HUES64 (cell line): ENCODE measurements around the gene CPA1. TPM values are rescaled to one million over a fixed set of nuclear protein-coding genes. Genes with fewer than 3 reads are reported as not detected.

Experiments used
- H3K27ac ChIP-seq: 2 replicates; pipeline ENCODE4 v1.7.0; 2013; ENCODE audit warnings: low read depth, low read length, inconsistent platforms
- H3K27me3 ChIP-seq: 2 replicates; pipeline ENCODE4 v1.6.1; 2013; ENCODE audit warnings: mild to moderate bottlenecking, low read length; ENCODE audit not compliant: insufficient read depth
- H3K36me3 ChIP-seq: 2 replicates; pipeline ENCODE4 v1.6.1; 2013; ENCODE audit warnings: mild to moderate bottlenecking, low read length; ENCODE audit not compliant: insufficient read depth
- H3K4me1 ChIP-seq: 2 replicates; pipeline ENCODE4 v1.6.1; 2013; ENCODE audit warnings: mild to moderate bottlenecking, low read length, moderate library complexity; ENCODE audit not compliant: insufficient read depth
- H3K4me3 ChIP-seq: 2 replicates; pipeline ENCODE4 v1.5.1; 2013; ENCODE audit warnings: mild to moderate bottlenecking, low read length, moderate library complexity
- H3K9ac ChIP-seq: 2 replicates; pipeline ENCODE4 v1.6.1; 2013; ENCODE audit warnings: mild to moderate bottlenecking, low read depth, low read length
- H3K9me3 ChIP-seq: 2 replicates; pipeline ENCODE4 v1.6.1; 2013; ENCODE audit warnings: low read depth, low read length; ENCODE audit not compliant: insufficient read depth
- WGBS: fragments of 150-250, 120-280 bp; methylation state at CpG from one replicate; pipeline ENCODE4 v1.1.7; 2013; ENCODE audit warnings: missing lambda C conversion rate; 5-methylcytosine and 5-hydroxymethylcytosine counted together
- polyA plus RNA-seq, 2 experiments: library from polyadenylated mRNA; stranded (reverse); fragments of 50-300 nt; gene quantifications; one replicate each; pipeline ENCODE4 v1.2.3, GENCODE V29; 2013

Gene CPA1
- 0.30 TPM for polyA plus RNA-seq (2013, experiment 1 of 2)
- not detected for polyA plus RNA-seq (2013, experiment 2 of 2)

GRCh38 chr7:130379921-130380860 is at the start of gene CPA1:
TSS of gene CPA1 (plus strand) at chr7:130380494. CDS start at chr7:130380521, 27 bp downstream.
- H3K27ac ChIP-seq, result no peak within 1 kb of the TSS
- 78% methylated on average over 20 of the region's 20 CpGs for whole genome bisulfite sequencing
- H3K9me3 ChIP-seq, result peaks cover 12% of the 10 kb centered on the region
- H3K27me3 ChIP-seq, result no peaks in the 10 kb centered on the region
- H3K4me3 ChIP-seq, result no peak within 1 kb of the TSS
- no peaks in the 10 kb centered on the region for H3K4me1 ChIP-seq
- no peaks in the 10 kb centered on the region for H3K36me3 ChIP-seq
- no peak within 1 kb of the TSS for H3K9ac ChIP-seq

- Histone ChIP-seq H3K4me1 (no peaks in the 10 kb centered on the region), H3K36me3 (no peaks in the 10 kb centered on the region), H3K9me3 (no peaks in the 10 kb centered on the region), H3K27me3 (no peaks in the 10 kb centered on the region), H3K27ac (no peak overlapping the region), H3K9ac (no peak overlapping the region), H3K4me3 (no peak overlapping the region)
- WGBS, result 94% methylated on average over 3 of the region's 4 CpGs
These were observed 47.8 kb upstream of the CPA1 start for GRCh38 chr7:130332259-130333053.

- Histone ChIP-seq H3K9me3 (no peaks in the 10 kb centered on the region), H3K4me1 (peaks cover 12% of the 10 kb centered on the region), H3K4me3 (no peak overlapping the region), H3K27ac (no peak overlapping the region), H3K36me3 (no peaks in the 10 kb centered on the region), H3K9ac (no peak overlapping the region), H3K27me3 (no peaks in the 10 kb centered on the region)
- WGBS, result no CpG with 5 or more reads among the region's 2 CpGs
These were observed 46.5 kb upstream of the CPA1 start for GRCh38 chr7:130333832-130334231.

GRCh38 chr7:130334274-130334673 is 46.0 kb upstream of the CPA1 start:
- Histone ChIP-seq H3K36me3 (no peaks in the 10 kb centered on the region), H3K9me3 (no peaks in the 10 kb centered on the region), H3K4me1 (peaks cover 15% of the 10 kb centered on the region), H3K27ac (no peak overlapping the region), H3K4me3 (no peak overlapping the region), H3K9ac (no peak overlapping the region), H3K27me3 (no peaks in the 10 kb centered on the region)
- WGBS, result 94% methylated on average over 6 of the region's 6 CpGs

- H3K27ac ChIP-seq, result no peak overlapping the region
These were observed 42.8 kb upstream of the CPA1 start for GRCh38 chr7:130337410-130337971.

GRCh38 chr7:130338233-130338632 is 42.1 kb upstream of the CPA1 start:
- H3K36me3 ChIP-seq, result no peaks in the 10 kb centered on the region
- no peaks in the 10 kb centered on the region for H3K9me3 ChIP-seq
- WGBS, result 62% methylated on average over 3 of the region's 3 CpGs
- H3K27ac ChIP-seq, result peak overlapping the region; percentile 48; the same call in 1 of the 2 replicates
- no peaks in the 10 kb centered on the region for H3K27me3 ChIP-seq
- H3K4me1 ChIP-seq, result peaks cover 15% of the 10 kb centered on the region
- H3K9ac ChIP-seq, result no peak overlapping the region
- H3K4me3 ChIP-seq, result no peak overlapping the region

More at GRCh38 chr7:130337410-130337971, 42.8 kb upstream of the CPA1 start:
- no peaks in the 10 kb centered on the region for H3K27me3 ChIP-seq
- H3K4me3 ChIP-seq, result no peak overlapping the region
- H3K9me3 ChIP-seq, result no peaks in the 10 kb centered on the region
- no peak overlapping the region for H3K9ac ChIP-seq
- WGBS, result 95% methylated on average over 6 of the region's 6 CpGs
- H3K36me3 ChIP-seq, result no peaks in the 10 kb centered on the region
- H3K4me1 ChIP-seq, result peaks cover 15% of the 10 kb centered on the region

GRCh38 chr7:130341882-130342281 is 38.4 kb upstream of the CPA1 start:
- Histone ChIP-seq H3K27ac (no peak overlapping the region), H3K36me3 (no peaks in the 10 kb centered on the region), H3K4me1 (peaks cover 29% of the 10 kb centered on the region), H3K27me3 (no peaks in the 10 kb centered on the region), H3K9ac (no peak overlapping the region), H3K9me3 (no peaks in the 10 kb centered on the region), H3K4me3 (no peak overlapping the region)
- 100% methylated on average over 2 of the region's 4 CpGs for WGBS

GRCh38 chr7:130342701-130343380 is 37.5 kb upstream of the CPA1 start:
- Histone ChIP-seq H3K9me3 (no peaks in the 10 kb centered on the region), H3K9ac (no peak overlapping the region), H3K27ac (no peak overlapping the region), H3K36me3 (no peaks in the 10 kb centered on the region), H3K4me3 (no peak overlapping the region), H3K4me1 (peaks cover 26% of the 10 kb centered on the region), H3K27me3 (no peaks in the 10 kb centered on the region)
- WGBS, result 98% methylated on average over 3 of the region's 3 CpGs

- Histone ChIP-seq H3K36me3 (no peaks in the 10 kb centered on the region), H3K9me3 (no peaks in the 10 kb centered on the region), H3K27ac (no peak within 1 kb of the TSS), H3K9ac (no peak within 1 kb of the TSS), H3K4me3 (no peak within 1 kb of the TSS), H3K4me1 (peaks cover 13% of the 10 kb centered on the region), H3K27me3 (no peaks in the 10 kb centered on the region)
- WGBS, result 98% methylated on average over 5 of the region's 5 CpGs
These were observed 35.9 kb upstream of the CPA1 start, which contains the start of gene CPA5 for GRCh38 chr7:130344271-130344866. TSS of gene CPA5 (plus strand) at chr7:130344816. CDS start at chr7:130346486, 1,670 bp downstream.

- Histone ChIP-seq H3K36me3 (no peaks in the 10 kb centered on the region), H3K4me3 (no peak overlapping the region), H3K4me1 (peaks cover 16% of the 10 kb centered on the region), H3K27ac (no peak overlapping the region), H3K9ac (no peak overlapping the region), H3K27me3 (no peaks in the 10 kb centered on the region), H3K9me3 (no peaks in the 10 kb centered on the region)
- WGBS, result 18% methylated on average over 8 of the region's 8 CpGs
These were observed 35.2 kb upstream of the CPA1 start for GRCh38 chr7:130345136-130345535.
